Activated T-helper 9 cell treated with anti-CD3 and anti-CD28 coated beads, Interleukin-2, amount 50 U/mL, for 16 hours (primary cell): ENCODE data around the gene MYF5.

Experiments
- DNase-seq: peaks from one replicate; pipeline ENCODE4 v3.0.0-alpha.2; 2020; ENCODE audit warnings: low read depth

The MYF5 gene

GRCh38 chr12:80766210-80766609 lies 49.5 kb downstream of the MYF5 start:
- DNase-seq = no peak

- DNase-seq = no peak
Observed at GRCh38 chr12:80766897-80767296, 50.2 kb downstream of the MYF5 start.
